A549 (cell line): ENCODE data around the gene PCDH18. TPM values are rescaled to one million over a fixed set of nuclear protein-coding genes. Genes with fewer than 3 reads are reported as not detected.
"Not testable (repeated sequence)": the region's sequence is repeated elsewhere in the genome, so short reads cannot be mapped to it uniquely, and the experiment has no call there.

Experiments used
- ATAC-seq, 2 experiments: fragments of 200-7000 bp in 1 of 2; fragments of >200 bp in 1 of 2; cut with Nextera tagmentation in 1 of 2; cut with Tn5 transposase in 1 of 2; 3 replicates each; pipeline versions ENCODE4 v1.8.0 to v1.9.1; 2018 to 2020; ENCODE audit warnings: mild to moderate bottlenecking in 1 of 2, moderate library complexity in 1 of 2
- CTCF ChIA-PET: fragments of 300-600 bp; sonication (Branson Sonifier 250); formaldehyde crosslinking; extraction: SDS; loops from one replicate; lab custom pipeline; 2021; ENCODE audit warnings: antibody characterized with exemption, inconsistent platforms; lab: Yijun Ruan, JAX
- POLR2A ChIA-PET: fragments of 350-600 bp; formaldehyde crosslinking; extraction: SDS; loops from one replicate; lab custom pipeline; 2021; ENCODE audit warnings: antibody characterized with exemption, inconsistent platforms; lab: Yijun Ruan, JAX
- DNase-seq, 2 experiments: peaks; one replicate each; pipeline versions ENCODE4 v3.0.0 to v3.0.0-alpha.2; 2011 to 2016; ENCODE audit warnings: low read depth in 1 of 2, low spot score in 1 of 2
- FAIRE-seq: peaks from 2 replicates; lab custom pipeline; 2011; peaks lifted over from hg19 to GRCh38; lab: Jason Lieb, UNC
- H3K27ac ChIP-seq, 2 experiments: fragments of >200 bp; sonication (Bioruptor Twin); formaldehyde crosslinking; 3 replicates each; pipeline ENCODE4 v1.5.1; 2016 to 2017
- H3K4me1 ChIP-seq: fragments of >200 bp; sonication (Bioruptor Twin); formaldehyde crosslinking; 3 replicates; pipeline ENCODE4 v1.6.1; 2016
- H3K4me2 ChIP-seq: fragments of >200 bp; sonication (Bioruptor Twin); formaldehyde crosslinking; 3 replicates; pipeline ENCODE4 v1.6.1; 2016
- H3K4me3 ChIP-seq: fragments of >200 bp; sonication (Bioruptor Twin); formaldehyde crosslinking; 3 replicates; pipeline ENCODE4 v1.5.1; 2016
- H3K9me3 ChIP-seq: fragments of >200 bp; sonication (Bioruptor Twin); formaldehyde crosslinking; 3 replicates; pipeline ENCODE4 v1.6.1; 2016
- CBX2 ChIP-seq: fragments of 200-600 bp; sonication (generic); IDR thresholded peaks from 2 replicates; pipeline ENCODE4 v1.6.1; 2016; ENCODE audit warnings: low read depth, mild to moderate bottlenecking, borderline replicate concordance
- CBX8 ChIP-seq: fragments of 200-600 bp; sonication (generic); IDR thresholded peaks from 2 replicates; pipeline ENCODE4 v1.6.1; 2016
- CHD2 ChIP-seq: fragments of 150-350 bp; IDR thresholded peaks from 2 replicates; pipeline ENCODE4 v1.6.1; 2014; ENCODE audit warnings: low read length; ENCODE audit not compliant: partially characterized antibody
- FOSB ChIP-seq: fragments of 250-450 bp; sonication (Bioruptor Pico); IDR thresholded peaks from 2 replicates; pipeline ENCODE4 v1.5.0; 2020; ENCODE audit warnings: mild to moderate bottlenecking, moderate library complexity
- FOSL2 ChIP-seq, 2 experiments: fragments of 450-650 bp in 1 of 2; fragments of >200 bp in 1 of 2; sonication (Bioruptor Twin) in 1 of 2; formaldehyde crosslinking; IDR thresholded peaks; 2 replicates each; pipeline versions ENCODE4 v1.5.0 to v1.6.1; 2016 to 2020; ENCODE audit warnings: mild to moderate bottlenecking in 1 of 2, moderate library complexity in 1 of 2
- FOXS1 ChIP-seq: fragments of 250-450 bp; sonication (Bioruptor Pico); IDR thresholded peaks from 2 replicates; pipeline ENCODE4 v1.5.0; 2020; ENCODE audit warnings: mild to moderate bottlenecking, moderate library complexity
- HOXA7 ChIP-seq: fragments of 250-450 bp; sonication (Bioruptor Pico); IDR thresholded peaks from 2 replicates; pipeline ENCODE4 v1.5.0; 2020; ENCODE audit warnings: mild to moderate bottlenecking, moderate library complexity
- HOXB13 ChIP-seq: fragments of 250-450 bp; sonication (Bioruptor Pico); IDR thresholded peaks from 2 replicates; pipeline ENCODE4 v1.5.0; 2020; ENCODE audit warnings: low read depth, mild to moderate bottlenecking, moderate library complexity
- HOXB5 ChIP-seq: fragments of 250-450 bp; sonication (Bioruptor Pico); IDR thresholded peaks from 2 replicates; pipeline ENCODE4 v1.5.0; 2020; ENCODE audit warnings: mild to moderate bottlenecking, moderate library complexity
- JUNB ChIP-seq: fragments of >200 bp; sonication (Bioruptor Twin); formaldehyde crosslinking; IDR thresholded peaks from 2 replicates; pipeline ENCODE4 v1.6.1; 2016
- KDM5A ChIP-seq: fragments of 200-600 bp; sonication (generic); IDR thresholded peaks from 2 replicates; pipeline ENCODE4 v1.6.1; 2016; ENCODE audit warnings: antibody characterized with exemption, mild to moderate bottlenecking
- MAFK ChIP-seq: fragments of 450-650 bp; IDR thresholded peaks from 2 replicates; pipeline ENCODE4 v1.6.1; 2014; ENCODE audit not compliant: partially characterized antibody
- NFE2L2 ChIP-seq: fragments of 150-350 bp; conservative IDR thresholded peaks from 2 replicates; pipeline ENCODE4 v1.6.1; 2014; ENCODE audit warnings: low read length
- NR3C1 ChIP-seq: fragments of >200 bp; sonication (Bioruptor Twin); formaldehyde crosslinking; IDR thresholded peaks from 3 replicates; pipeline ENCODE4 v1.6.1; 2017
- POLR2A ChIP-seq: IDR thresholded peaks from 2 replicates; pipeline ENCODE4 v1.6.1; 2012; ENCODE audit warnings: mild to moderate bottlenecking, low read length
- RARB ChIP-seq: fragments of 250-450 bp; sonication (Bioruptor Pico); IDR thresholded peaks from 2 replicates; pipeline ENCODE4 v1.8.0; 2021; ENCODE audit warnings: mild to moderate bottlenecking, moderate library complexity
- RNF2 ChIP-seq: fragments of 200-600 bp; sonication (generic); IDR thresholded peaks from 2 replicates; pipeline ENCODE4 v1.6.1; 2016; ENCODE audit warnings: low read depth, mild to moderate bottlenecking, antibody characterized with exemption, moderate library complexity, borderline replicate concordance
- SMC3 ChIP-seq: fragments of >200 bp; sonication (Bioruptor Twin); formaldehyde crosslinking; IDR thresholded peaks from 3 replicates; pipeline ENCODE4 v1.6.1; 2018; ENCODE audit warnings: inconsistent platforms
- TFCP2L1 ChIP-seq: fragments of 250-450 bp; sonication (Bioruptor Pico); IDR thresholded peaks from 2 replicates; pipeline ENCODE4 v1.5.0; 2021; ENCODE audit warnings: mild to moderate bottlenecking
- ZSCAN20 ChIP-seq: fragments of 250-450 bp; sonication (Bioruptor Pico); IDR thresholded peaks from 2 replicates; pipeline ENCODE4 v1.8.0; 2022; ENCODE audit warnings: mild to moderate bottlenecking, moderate library complexity
- WGBS: methylation state at CpG from one replicate; pipeline ENCODE4 v1.1.6; 2017; ENCODE audit errors: missing lambda C conversion rate; 5-methylcytosine and 5-hydroxymethylcytosine counted together
- polyA plus RNA-seq, 4 experiments: library from polyadenylated mRNA; depleted of rRNA in 3 of 4; stranded (reverse); fragments of >200 nt; fragmentation: RNase III in 1 of 4; extraction: RNeasy Plus Mini Kit Qiagen cat#74134 plus additional on column Dnase treatment in 1 of 4; gene quantifications; 2 replicates in 3 of 4; 3 replicates in 1 of 4; pipeline ENCODE4 v1.2.3, GENCODE V29; 2011 to 2017
- TF ChIP-seq, protein P1 (sequence below): fragments of >200 bp; sonication (Bioruptor Twin); formaldehyde crosslinking; IDR thresholded peaks from 2 replicates; pipeline ENCODE4 v1.6.1; 2016
- TF ChIP-seq, protein P2 (sequence below): IDR thresholded peaks from 2 replicates; pipeline ENCODE4 v1.6.1; 2012
- TF ChIP-seq, protein P3 (sequence below): fragments of >200 bp; sonication (Bioruptor Twin); formaldehyde crosslinking; IDR thresholded peaks from 3 replicates; pipeline ENCODE4 v1.5.1; 2016
- TF ChIP-seq, protein P4 (sequence below): fragments of 200-600 bp; sonication (generic); IDR thresholded peaks from 2 replicates; pipeline ENCODE4 v1.6.1; 2016; ENCODE audit warnings: antibody characterized with exemption, mild to moderate bottlenecking, moderate library complexity

Gene PCDH18
- polyA plus RNA-seq, 2 of the 4 experiments (the other 2 are of a cell fraction): 0.04 TPM; not detected in 1

DNA sequence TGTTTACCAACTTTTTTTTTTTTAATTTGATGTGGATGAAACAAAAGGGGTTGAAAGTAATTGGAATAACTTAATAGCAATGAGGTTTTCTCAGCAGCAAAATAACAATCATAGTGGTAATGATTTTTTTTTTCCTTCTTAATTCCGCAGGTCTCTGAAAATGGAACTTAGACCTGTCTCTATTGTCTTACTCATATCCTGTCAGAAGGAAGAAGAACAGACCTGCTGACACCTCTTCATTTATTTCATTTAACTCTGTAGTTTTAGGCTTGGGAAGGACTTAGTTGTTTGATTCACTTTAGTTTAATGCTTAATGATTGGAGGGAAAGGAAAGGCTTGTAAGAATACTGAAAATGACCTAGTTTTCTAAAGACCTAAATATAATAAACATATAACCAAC is 9.0 kb downstream of the PCDH18 start:
- DNase-seq (no peak), ATAC-seq (no peak), FAIRE-seq (no peak)
- H3K9me3 ChIP-seq: no peaks in the 10 kb centered on the region
- H3K4me3 ChIP-seq: no peak overlapping the region
- no peaks in the 10 kb centered on the region for H3K4me1 ChIP-seq
- TF ChIP-seq FOXS1 (CRISPR knock-in tag) (no peak), MAFK (no peak), HOXB13 (CRISPR knock-in tag) (no peak)
- TF ChIP-seq, protein P1, sequence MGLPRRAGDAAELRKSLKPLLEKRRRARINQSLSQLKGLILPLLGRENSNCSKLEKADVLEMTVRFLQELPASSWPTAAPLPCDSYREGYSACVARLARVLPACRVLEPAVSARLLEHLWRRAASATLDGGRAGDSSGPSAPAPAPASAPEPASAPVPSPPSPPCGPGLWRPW: no peak
- TF ChIP-seq, protein P2, sequence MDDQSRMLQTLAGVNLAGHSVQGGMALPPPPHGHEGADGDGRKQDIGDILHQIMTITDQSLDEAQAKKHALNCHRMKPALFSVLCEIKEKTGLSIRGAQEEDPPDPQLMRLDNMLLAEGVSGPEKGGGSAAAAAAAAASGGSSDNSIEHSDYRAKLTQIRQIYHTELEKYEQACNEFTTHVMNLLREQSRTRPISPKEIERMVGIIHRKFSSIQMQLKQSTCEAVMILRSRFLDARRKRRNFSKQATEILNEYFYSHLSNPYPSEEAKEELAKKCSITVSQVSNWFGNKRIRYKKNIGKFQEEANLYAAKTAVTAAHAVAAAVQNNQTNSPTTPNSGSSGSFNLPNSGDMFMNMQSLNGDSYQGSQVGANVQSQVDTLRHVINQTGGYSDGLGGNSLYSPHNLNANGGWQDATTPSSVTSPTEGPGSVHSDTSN: no peak
- TF ChIP-seq, protein P3, sequence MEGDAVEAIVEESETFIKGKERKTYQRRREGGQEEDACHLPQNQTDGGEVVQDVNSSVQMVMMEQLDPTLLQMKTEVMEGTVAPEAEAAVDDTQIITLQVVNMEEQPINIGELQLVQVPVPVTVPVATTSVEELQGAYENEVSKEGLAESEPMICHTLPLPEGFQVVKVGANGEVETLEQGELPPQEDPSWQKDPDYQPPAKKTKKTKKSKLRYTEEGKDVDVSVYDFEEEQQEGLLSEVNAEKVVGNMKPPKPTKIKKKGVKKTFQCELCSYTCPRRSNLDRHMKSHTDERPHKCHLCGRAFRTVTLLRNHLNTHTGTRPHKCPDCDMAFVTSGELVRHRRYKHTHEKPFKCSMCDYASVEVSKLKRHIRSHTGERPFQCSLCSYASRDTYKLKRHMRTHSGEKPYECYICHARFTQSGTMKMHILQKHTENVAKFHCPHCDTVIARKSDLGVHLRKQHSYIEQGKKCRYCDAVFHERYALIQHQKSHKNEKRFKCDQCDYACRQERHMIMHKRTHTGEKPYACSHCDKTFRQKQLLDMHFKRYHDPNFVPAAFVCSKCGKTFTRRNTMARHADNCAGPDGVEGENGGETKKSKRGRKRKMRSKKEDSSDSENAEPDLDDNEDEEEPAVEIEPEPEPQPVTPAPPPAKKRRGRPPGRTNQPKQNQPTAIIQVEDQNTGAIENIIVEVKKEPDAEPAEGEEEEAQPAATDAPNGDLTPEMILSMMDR: no peak
- POLR2A ChIA-PET: no interaction called here
- 11% methylated on average over 1 of the region's 1 CpG for WGBS
- H3K4me2 ChIP-seq: no peak overlapping the region
- no peak overlapping the region for H3K27ac ChIP-seq
- CTCF ChIA-PET: no interaction called here

DNA sequence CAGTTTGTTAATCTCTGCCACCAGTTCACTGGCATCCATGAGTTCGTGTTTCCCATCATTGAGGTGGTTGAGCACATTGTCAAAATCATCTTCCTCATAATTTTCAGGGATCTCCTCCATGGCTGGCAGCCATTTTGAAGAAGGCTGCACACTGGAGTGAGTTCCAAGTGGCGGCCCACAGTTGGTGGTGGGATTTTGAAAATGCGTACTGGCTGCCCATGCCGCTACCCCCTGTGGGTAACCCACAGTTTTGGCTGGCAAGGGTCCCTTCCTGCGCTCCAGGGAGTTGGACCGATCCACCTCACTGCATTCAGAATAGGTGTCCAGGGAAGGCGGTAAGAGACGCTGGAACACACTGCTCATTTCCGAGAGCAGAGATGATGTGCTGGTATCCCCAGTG is 11.2 kb downstream of the PCDH18 start:
- H3K4me1 ChIP-seq: no peaks in the 10 kb centered on the region
- H3K4me3 ChIP-seq: no peak overlapping the region
- CTCF ChIA-PET: no interaction called here
- POLR2A ChIA-PET: no interaction called here
- H3K4me2 ChIP-seq: no peak overlapping the region
- TF ChIP-seq ZSCAN20 (CRISPR knock-in tag): no peak
- TF ChIP-seq CBX8: no peak
- TF ChIP-seq JUNB: no peak
- no peak for TF ChIP-seq FOSB (CRISPR knock-in tag)
- TF ChIP-seq NR3C1: no peak
- no peak for TF ChIP-seq RARB (CRISPR knock-in tag)
- H3K9me3 ChIP-seq: no peaks in the 10 kb centered on the region
- DNase-seq (no peak), FAIRE-seq (no peak), ATAC-seq (no peak)
- WGBS: 80% methylated on average over 7 of the region's 9 CpGs
- H3K27ac ChIP-seq: no peak overlapping the region

DNA sequence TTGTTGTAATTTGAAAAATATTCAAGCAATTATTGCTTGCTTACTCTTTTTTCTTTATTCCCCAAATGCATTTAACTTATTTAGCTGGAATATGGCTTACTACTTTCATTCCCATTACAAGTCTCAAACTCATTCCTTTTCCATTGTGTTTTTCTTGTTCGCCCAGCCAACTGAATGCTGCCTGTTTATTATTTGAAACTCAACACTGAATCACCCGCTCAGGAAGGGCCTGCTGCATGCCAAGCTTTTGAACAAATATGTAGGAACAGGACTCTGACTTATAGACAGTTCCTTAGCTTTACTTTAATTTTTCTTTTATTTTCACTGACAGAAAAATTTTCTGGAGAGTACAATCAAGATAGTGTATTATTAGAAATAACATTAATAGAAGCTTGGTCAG is 12.9 kb downstream of the PCDH18 start:
- no peaks in the 10 kb centered on the region for H3K9me3 ChIP-seq
- H3K4me3 ChIP-seq: no peak overlapping the region
- DNase-seq: no peak
- no peaks in the 10 kb centered on the region for H3K4me1 ChIP-seq
- H3K4me2 ChIP-seq: no peak overlapping the region
- no peak overlapping the region for H3K27ac ChIP-seq
- 31% methylated on average over 2 of the region's 2 CpGs for WGBS
- TF ChIP-seq HOXB5 (CRISPR knock-in tag) (no peak), SMC3 (no peak), CBX2 (no peak), KDM5A (no peak), FOSL2 (IDR thresholded peaks at IDR 0.05) (no peak), FOSL2 (CRISPR knock-in tag; IDR thresholded peaks at IDR 0.05) (no peak), TFCP2L1 (CRISPR knock-in tag) (no peak), CBX8 (no peak), POLR2A (no peak), NR3C1 (no peak), NFE2L2 (no peak), CHD2 (no peak), RNF2 (no peak), HOXA7 (CRISPR knock-in tag) (no peak), MAFK (no peak), HOXB13 (CRISPR knock-in tag) (no peak)
- TF ChIP-seq, protein P2: no peak
- TF ChIP-seq, protein P4, sequence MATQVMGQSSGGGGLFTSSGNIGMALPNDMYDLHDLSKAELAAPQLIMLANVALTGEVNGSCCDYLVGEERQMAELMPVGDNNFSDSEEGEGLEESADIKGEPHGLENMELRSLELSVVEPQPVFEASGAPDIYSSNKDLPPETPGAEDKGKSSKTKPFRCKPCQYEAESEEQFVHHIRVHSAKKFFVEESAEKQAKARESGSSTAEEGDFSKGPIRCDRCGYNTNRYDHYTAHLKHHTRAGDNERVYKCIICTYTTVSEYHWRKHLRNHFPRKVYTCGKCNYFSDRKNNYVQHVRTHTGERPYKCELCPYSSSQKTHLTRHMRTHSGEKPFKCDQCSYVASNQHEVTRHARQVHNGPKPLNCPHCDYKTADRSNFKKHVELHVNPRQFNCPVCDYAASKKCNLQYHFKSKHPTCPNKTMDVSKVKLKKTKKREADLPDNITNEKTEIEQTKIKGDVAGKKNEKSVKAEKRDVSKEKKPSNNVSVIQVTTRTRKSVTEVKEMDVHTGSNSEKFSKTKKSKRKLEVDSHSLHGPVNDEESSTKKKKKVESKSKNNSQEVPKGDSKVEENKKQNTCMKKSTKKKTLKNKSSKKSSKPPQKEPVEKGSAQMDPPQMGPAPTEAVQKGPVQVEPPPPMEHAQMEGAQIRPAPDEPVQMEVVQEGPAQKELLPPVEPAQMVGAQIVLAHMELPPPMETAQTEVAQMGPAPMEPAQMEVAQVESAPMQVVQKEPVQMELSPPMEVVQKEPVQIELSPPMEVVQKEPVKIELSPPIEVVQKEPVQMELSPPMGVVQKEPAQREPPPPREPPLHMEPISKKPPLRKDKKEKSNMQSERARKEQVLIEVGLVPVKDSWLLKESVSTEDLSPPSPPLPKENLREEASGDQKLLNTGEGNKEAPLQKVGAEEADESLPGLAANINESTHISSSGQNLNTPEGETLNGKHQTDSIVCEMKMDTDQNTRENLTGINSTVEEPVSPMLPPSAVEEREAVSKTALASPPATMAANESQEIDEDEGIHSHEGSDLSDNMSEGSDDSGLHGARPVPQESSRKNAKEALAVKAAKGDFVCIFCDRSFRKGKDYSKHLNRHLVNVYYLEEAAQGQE: no peak
- no peak for FAIRE-seq
- ChIA-PET CTCF (no interaction called here), POLR2A (no interaction called here)
- no peak for ATAC-seq

DNA sequence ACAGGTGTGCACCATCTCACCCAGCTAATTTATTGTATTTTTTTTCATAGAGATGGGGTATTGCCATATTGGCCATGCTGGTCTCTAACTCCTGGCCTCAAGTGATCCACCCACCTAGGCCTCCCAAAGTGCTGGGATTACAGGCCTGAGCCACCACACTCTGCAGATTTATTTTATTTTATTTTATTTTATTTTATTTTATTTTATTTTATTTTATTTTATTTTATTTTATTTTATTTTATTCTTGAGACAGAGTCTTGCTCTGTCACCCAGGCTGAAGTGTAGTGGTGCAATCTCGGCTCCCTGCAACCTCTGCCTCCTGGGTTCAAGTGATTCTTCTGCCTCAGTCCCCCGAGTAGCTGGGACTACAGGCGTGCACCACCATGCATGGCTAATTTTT is 15.0 kb downstream of the PCDH18 start:
- FAIRE-seq, CTCF ChIA-PET: not testable (repeated sequence)

More for the DNA sequence above, 15.0 kb downstream of the PCDH18 start:
- H3K9me3 ChIP-seq, ATAC-seq, H3K4me1 ChIP-seq, H3K4me2 ChIP-seq, POLR2A ChIA-PET, H3K4me3 ChIP-seq, DNase-seq, H3K27ac ChIP-seq: not testable (repeated sequence)
- WGBS: 69% methylated on average over 3 of the region's 3 CpGs
